MV-4-11 (cell line): ENCODE results near the gene PABPC1L.

Experiments
- DNase-seq: peaks from one replicate; lab custom pipeline; 2025; lab: John Stamatoyannopoulos, UW

PABPC1L gene

DNA sequence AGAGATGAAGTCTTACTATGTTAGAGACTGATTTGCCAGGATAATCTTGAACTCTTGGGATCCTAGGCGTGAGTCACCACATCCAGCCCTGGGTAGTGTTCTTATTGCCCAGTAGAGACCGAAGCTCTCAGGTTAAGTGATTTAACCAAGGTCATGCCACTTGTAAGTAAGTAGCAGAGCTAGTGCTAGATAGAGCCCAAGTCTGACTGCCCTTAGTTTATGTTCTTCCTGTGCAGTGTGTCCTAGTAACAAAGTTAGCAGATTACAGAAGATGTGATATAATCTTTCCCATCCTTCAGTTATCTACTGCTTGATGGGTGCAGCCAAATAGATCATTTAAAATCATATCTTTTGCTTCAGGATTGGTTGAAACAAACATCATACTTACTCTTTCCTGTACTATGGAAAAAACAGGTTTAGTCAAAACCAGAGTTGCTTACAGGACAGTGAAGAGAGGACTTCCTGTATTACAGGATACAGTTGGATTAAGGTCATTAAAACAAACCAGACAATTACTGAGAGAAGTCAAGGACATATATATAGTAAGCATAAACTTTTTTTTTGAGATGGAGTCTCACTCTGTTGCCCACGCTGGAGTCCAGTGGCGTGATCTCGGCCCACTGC, 9.5 kb upstream of the PABPC1L start:
- peak; percentile 15 for DNase-seq

DNA sequence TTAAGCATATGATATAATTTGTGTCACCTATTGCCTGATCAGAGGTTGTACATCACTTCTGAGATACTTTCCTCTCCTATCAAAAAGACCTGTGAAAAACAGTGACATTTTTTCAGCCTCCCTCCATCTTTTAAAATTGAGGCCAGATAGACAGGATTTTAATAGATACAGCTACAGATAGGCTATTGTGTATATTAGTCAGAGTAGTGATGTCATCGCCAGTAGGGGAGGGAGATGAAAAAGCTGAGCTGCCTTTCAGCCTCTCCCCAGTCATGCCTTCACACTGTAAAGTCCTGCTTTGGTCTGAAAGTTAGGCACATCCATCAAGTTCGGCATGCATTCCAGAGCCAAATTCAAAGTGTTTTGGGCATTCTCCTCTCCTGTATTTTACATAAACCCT, 7.9 kb upstream of the PABPC1L start:
- DNase-seq: no peak

DNA sequence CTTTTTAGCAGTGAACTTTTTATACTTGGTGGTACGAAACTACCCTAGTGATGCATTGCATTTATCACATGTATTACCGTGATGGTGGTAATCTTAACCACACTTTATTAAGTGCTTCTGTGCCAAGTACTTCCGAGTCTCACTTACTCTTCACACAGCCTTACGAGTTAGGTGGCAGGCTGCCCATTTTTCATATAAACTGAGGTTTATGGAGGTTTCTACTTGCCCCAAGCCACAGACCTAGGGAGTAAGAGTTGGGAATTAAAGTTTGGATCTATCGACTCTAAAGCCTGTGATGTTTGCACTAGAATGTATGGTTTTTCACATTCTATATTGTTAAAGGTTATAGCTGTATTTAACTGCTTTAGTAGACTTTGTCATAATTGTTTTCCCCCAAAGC, 5.5 kb upstream of the PABPC1L start:
- DNase-seq: no peak

DNA sequence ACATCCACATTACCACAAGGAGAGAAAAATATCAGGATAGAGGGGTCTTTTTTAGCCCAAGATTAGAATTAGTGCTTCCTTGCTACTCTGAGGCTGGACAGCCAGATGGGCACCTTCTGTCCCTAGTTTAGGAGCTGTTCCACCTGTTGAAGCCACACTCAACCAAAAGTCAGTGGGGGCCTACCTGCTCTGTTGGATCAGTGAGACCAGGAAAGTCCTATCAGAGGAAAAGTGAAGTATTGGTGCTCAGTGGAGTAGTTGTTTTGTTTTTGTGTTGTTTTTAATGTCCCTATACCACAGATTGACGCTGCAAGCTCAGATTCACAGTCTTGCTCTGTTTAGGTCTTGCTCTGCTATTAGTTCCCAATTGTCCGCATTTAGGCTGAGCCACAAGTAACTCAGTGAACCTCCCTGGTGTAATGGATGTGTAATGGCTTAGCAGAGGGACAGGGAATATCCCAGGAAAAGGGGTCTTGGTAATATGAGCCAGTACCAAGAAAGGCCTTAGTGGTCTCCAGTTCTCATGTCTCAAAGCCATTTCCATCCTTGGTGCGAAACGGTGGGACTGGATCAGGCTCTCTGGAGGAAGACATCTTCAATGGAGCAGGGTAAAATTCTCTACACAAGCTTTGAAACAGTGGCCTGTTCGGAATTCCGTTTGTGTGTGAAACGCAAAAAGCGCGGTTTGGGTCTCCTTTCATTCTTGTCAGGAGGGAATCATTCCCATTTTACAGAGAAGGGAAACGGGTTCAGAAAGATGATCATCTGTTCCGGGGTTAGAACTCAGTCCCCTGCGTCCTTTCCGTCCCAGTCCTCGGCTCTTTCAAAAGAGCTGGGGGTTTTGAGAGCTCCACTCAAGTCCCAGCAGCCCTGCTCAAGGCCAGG, 631 bp upstream of the PABPC1L start:
- no peak for DNase-seq

DNA sequence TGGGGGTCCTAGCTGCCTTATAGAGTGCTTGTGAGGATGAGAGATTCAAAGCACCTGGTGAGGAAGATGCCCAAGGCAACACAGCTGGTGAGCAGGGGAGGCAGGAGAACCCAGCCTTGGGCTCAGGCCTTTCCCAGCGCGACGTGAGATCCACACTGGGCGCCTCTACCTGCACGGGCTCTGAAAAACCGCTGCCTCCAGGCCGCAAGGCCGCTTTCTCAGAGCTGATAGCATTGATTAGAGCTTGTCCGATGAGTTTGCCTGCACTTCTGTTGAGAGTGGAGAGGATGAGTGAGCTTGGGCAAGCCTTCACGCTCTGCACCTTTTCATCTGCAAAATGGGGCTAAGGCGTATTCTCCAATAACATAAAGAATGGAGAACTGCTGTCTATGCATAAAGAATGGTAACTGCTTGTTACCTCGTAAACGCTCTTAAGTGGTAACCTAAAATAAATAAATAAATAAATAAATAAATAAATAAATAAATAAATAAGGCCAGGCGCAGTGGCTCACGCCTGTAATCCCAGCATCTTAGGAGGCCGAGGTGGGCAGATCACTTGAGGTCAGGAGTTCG, 916 bp downstream of the PABPC1L start:
- DNase-seq: no peak

DNA sequence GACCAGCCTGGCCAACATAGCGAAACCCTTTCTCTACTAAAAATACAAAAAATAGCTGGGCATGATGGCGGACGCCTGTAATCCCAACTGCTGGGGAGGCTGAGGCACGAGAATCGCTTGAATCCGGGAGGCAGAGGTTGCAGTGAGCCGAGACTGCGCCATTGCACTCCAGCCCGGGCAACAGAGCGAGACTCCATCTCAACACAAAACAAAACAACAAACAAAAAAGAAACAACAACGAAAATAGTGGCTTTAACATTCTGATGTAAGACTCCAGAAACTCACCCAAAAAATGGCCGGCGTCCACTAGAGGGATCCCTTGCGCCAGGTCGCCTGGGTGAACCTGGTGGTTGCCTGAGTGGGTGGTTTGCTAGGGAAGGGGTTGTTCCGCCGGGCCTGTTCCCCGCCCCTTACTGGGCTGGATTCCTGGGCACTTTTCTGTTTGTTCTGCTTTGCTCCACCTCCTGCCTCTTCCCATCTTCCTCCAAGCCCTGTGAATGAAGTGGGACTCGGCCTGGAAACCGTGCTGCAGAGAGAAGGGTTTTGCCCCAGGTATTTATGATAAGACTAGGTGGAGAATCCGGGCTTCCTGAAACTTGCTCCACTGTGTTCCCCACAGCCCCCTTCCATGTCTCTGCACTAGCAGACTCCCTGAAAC, 1.5 kb downstream of the PABPC1L start:
- DNase-seq: peak; percentile 43

DNA sequence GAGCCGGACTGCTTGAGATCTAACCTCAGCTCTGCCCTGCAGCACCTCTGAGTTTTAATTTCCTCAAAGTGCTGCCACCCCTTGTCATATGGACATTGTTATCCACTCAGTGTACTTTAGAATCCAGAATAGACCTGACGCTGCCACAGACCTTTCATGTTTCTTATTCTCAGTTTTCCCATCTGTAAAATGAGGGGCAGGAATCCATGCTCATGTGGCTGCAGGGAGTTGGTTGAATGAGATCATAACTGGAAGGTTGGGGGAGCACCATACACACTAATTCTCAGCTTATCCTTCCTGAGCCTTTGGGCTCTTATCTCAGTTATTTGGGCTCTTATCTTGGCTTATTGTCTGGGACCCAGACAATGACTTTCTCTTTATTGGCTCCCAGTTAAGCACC, 2.3 kb downstream of the PABPC1L start:
- no peak for DNase-seq

DNA sequence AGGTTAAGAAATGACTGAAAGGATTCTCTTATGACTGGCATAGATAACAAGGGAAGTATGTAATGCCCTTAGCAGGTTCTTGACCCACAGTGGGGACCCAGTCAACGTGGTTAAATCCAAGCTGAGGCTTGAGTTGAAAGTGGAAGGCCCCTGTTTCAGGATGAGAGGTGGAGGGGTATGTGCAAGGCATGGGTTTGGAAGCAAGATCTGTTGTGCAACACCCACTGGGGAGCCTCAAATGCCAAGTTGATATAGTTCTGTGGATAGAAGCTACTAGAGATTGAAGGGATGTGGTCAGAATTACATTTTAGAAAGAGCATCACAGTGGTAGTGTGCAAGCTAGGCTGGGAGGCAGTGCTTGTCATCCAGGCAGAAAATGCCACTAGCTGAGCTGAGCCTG, 5.1 kb downstream of the PABPC1L start:
- peak; percentile 86 for DNase-seq

DNA sequence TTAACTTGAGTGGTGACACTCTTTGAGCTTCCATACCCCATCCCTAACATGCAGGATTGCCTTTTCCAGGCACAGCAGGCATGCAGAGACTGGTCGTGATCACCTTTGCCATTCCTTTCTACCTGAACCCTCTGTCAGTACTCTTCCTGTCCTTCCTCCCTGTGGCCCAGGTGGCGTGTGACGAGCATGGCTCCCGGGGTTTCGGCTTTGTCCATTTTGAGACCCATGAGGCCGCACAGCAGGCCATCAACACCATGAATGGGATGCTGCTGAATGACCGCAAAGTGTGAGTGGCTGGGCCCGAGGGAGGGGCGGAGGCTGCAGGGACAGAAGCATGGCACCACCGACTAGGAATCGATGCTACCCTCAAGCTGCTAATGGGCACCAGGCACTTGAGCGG, 6.7 kb downstream of the PABPC1L start:
- no peak for DNase-seq

DNA sequence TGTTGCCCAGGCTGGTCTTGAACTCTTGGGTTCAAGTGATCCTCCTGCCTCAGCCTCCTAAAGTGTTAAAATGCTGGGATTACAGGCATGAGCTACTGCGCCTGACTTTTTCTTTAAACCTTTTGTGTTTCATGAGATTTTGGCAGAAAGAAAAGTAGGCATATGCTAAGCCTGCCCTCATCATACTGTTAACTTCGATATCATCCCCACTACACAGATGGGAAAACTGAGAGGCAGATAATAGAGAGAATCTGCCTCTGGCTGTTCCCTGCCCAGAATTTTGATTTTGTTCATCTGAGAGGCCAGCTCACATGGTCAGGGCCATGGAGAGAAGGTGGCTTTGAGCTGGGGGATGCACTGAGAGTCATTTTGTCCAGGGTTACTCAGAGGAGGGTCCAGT, 7.5 kb downstream of the PABPC1L start:
- DNase-seq: no peak

DNA sequence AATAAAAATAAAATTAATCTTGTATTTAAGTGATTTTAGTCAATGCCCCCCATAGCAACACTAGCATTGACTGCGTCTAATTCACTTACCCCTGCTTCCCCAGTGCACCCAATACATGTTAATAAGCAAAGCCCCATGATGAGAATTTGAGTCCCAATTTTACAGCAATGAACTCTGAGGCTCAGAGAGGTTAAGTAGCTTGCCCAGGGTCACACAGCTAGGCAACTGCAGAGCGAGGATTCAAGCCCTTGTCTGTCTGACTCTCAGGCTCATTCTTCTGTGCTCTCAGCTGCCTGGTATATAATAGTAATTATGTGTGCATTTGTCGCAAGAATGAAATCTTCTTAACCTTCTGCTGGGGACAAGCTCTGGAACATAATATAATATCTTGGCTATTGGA, 8.5 kb downstream of the PABPC1L start:
- DNase-seq: no peak

DNA sequence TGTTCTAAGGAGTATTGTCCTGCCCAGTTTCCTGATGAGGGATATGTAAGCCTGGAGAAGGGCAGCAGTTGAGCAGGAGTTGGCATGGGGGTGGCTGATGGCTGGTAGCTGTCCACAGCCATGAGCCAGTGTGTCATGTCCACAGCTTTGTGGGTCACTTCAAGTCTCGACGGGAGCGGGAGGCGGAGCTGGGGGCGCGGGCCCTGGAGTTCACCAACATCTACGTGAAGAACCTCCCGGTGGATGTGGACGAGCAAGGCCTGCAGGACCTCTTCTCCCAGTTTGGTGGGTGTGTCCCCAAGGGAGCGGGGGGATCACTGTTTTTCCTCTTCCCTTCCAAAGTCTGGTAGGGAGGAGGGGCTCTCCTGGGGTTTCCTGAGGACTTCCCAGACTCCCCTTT, 8.9 kb downstream of the PABPC1L start:
- DNase-seq: no peak

DNA sequence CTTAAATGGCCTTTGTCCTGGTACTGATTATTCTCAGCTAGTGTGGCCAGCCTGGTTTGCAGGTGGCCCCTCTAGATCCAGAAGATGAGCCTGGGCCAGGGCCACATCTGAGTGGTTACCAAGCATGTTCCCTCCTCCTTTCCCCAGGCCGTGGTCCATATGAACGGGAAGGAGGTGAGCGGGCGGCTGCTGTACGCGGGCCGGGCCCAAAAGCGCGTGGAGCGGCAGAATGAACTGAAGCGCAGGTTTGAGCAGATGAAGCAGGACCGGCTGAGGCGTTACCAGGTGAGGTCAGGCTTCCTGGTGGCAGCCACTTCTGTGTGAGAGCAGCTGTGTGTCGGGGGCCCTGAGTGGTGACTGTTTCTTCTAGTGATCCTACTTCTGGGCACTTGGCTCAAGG, 11.6 kb downstream of the PABPC1L start:
- DNase-seq: no peak

DNA sequence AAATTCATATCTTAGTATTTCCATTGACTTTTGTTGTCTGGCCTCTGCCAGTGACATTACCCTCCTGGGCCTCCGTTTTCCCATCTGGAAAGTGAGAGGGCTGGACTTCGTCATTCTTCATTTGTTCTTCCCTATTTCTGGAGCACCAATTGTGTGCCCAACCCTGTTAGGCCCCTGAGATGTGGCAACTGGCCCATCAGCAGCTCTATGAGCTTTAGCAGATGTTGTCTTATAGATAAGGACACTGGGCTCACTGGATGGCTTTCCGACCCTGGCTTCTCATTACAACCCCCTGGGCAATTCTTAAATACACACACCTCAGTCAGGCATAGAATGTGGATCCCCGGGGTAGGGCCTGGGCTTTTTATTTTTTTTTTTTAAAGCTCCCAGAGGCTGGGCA, 14.7 kb downstream of the PABPC1L start:
- DNase-seq: no peak

DNA sequence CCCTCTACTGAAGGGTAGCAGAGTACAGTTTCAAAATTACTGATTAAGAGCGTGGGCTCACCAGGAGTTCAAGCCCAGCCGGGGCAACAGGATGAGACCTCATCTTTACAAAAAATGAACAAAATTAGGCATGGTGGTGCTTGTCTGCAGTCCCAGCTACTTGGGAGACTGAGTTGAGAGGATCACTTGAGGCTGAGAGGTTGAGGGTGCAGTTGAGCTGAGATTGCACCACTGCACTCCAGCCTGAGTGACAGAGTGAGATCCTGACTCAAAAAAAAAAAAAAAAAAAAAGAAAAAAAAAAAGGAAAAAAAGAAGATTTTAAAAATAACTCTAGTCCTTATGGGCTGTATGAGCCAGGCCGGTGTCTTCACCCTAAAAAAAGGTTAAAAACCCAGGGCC, 18.7 kb downstream of the PABPC1L start:
- no peak for DNase-seq

DNA sequence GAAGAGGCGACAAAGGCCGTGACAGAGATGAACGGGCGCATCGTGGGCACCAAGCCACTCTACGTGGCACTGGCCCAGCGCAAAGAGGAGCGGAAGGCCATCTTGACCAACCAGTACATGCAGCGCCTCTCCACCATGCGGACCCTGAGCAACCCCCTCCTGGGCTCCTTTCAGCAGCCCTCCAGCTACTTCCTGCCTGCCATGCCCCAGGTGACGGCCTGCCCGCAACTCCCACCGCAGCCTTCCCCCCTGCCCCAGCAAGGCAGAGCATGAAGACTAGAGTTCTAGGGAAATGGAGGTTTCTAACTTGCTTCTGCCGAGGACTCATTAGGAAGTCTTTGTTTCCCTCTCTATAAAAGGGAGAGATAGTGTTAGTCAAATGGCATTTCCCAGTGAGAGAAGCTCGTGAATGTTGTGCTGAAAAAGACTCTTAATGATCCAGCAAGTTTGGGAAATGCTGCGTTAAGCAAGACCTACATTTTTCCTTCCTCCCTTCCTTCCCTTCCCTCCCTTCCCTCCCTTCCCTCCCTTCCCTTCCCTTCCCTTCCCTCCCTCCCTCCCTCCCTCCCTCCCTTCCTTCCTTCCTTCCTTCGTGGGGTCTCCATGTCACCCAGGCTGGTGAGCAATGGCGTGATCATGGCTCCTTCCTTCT, 20.8 kb downstream of the PABPC1L start:
- no peak for DNase-seq

DNA sequence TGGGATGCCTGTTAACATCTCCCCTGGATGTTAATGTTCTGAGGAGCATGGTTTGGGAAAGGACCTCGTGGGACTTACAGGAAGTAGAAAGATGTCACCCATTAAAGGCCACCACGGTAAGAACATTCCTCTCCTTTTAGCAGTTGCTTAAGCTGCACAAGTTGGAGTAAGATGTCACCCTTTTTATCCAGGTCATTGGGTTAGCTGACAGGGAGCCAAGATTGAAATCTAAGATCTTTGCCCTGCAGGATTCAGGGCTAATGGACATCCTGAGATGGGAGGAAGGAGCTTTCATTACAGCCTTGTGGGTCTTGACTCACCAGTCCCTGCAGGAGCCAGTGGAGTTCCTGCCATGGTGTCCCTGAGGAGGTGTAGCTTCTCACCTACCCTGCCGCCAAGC, 22.1 kb downstream of the PABPC1L start:
- no peak for DNase-seq

DNA sequence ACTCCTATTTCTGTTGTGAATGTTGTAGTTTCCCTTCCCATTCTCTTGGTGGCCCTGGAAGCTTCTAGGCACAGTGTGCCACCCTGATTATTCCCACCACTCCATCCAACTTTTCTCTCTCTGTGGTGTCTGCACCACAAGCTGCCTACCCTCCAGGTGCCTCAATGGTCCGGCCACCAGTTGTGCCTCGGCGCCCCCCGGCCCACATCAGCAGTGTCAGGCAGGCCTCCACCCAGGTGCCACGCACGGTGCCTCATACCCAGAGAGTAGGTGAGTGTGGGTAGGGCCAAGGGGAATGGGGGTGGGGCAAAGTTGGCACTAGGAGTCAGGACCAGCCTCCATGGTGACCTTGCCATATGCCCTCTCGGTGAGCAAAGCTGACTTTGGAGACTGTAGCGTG, 23.1 kb downstream of the PABPC1L start:
- no peak for DNase-seq

DNA sequence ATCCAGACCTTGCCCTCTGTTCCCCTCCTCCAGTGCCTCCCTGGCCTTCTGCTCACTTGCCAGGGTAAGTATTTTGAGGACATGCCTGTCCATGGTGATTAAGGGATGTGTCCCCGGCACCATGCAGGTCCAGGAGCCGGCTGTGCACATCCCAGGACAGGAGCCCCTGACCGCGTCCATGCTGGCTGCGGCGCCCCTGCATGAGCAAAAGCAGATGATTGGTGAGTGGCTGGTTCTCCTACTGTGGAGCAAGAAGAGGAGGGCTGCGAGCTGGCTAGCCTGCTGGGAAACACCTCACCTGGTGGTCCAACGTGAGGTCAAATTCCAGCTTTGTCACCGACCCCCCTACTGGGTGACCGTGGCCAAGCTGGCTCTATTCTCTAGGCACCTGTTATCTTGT, 26.6 kb downstream of the PABPC1L start:
- DNase-seq: no peak

DNA sequence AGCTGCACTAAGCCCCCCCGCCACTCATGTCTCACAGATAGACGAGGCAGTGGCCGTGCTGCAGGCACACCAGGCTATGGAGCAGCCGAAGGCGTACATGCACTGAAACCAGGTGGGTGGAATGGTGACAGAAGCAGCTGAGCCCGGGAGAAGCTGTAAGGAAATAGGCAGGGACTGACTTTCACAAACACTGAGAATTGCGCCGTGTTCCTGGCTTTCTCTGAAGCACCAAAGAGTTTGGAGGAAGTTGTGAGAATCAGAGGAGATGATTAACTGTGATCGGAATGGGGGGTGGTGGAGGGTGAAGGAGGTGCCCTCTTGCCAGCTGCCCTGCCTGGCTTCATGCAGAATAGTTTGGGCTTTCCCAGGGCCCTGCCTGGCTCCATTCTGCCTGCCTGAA, 28.8 kb downstream of the PABPC1L start:
- DNase-seq: no peak

DNA sequence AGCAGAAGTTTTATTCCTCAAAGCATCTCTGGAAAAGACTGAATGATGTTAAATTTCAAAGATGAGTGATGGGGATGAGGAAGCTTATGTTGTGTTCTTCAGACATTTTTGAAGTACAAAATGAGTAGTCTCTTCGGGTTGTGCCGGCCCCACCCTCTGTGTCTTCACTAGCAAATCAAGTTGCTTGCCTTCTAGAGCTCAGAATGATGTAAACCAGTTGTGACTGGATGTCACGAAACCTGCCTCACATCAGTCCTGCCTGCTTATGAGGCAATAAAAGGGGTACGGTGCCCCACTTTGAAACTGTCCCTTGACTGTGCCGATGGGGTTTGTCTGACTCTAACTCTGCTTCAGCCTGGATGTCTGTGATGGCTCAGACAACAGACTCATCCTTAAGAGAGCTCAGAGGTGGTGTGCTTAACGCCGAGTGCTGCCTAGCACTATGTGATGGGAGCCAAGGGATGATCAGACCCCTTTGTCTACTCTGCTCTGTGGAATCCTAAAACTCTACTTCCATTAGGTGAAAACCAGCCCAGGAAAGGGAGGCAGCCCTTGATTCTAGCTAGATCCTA, 31.3 kb downstream of the PABPC1L start:
- no peak for DNase-seq
